Measurements from ENCODE around the gene MYCL. TPM values are rescaled to one million over a fixed set of nuclear protein-coding genes. Genes with fewer than 3 reads are reported as not detected.

MYCL gene, protein sequence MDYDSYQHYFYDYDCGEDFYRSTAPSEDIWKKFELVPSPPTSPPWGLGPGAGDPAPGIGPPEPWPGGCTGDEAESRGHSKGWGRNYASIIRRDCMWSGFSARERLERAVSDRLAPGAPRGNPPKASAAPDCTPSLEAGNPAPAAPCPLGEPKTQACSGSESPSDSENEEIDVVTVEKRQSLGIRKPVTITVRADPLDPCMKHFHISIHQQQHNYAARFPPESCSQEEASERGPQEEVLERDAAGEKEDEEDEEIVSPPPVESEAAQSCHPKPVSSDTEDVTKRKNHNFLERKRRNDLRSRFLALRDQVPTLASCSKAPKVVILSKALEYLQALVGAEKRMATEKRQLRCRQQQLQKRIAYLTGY
- total RNA-seq, result under 1 TPM; 0.14 to 0.72 TPM

DNA sequence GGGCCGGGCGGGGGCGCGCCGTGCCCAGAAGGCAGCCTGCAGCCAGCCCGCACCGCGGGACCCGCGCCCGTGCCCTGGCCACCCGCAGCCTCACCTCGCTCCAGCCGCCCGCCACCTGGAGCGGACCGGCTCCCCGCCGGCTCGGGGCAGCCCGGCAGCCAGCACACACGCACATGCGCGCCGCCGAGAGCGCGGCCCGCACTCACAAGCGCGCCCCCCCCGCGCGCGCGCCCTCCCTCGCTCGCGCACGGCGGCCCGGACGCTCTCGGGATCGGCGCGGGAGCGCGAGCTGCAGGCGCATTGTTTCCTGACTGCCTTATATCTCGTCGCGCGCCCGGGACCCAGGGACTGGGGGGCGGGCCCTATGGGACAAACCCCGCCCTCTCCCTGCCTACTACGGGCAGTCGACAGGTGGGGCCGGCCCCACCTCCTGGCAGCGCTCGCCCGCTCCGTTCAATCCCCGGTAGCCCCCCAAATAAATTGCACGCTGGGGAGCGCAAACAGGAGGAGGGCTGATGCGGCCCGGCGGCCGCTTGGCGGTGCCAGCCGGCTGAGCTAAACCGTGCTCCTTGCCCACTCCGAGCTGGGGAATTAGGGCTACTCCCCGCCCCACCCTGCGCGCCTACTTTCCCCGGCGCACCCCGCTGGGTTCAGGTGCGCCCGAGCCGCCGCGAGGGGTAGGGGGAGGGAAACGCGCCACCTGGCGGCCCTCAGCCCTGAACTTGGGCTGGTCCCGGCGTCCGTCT is at the start of gene MYCL:
Gene MYCL, minus strand, starts transcription at position 204 of the 746 bp plus-strand sequence. CDS start 483 bp downstream, outside the sequence.
- H3K36me3 Mint-ChIP-seq, result no peaks in the 10 kb centered on the region

DNA sequence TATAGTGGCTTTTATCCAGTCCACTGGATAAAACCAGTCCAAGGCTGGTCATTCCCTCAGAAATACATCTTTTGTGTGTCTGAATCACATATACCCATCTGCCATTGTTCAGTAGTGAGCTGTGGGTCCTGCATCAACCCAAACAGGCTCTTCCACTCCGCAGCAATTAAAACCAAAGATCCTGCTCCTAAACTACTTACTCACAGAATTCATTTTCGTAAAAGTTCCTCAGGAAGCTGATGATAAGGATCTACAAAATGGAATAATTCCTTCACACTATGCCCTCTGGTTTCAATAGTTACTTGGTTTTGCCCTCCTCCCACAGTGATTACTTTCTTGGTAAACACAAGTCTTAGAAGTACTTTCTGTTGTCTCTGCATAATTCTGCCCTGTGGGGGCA is 48.2 kb upstream of the MYCL start:
- ATAC-seq (no peak), DNase-seq (ENCODE audit: low spot score in 2 of 2) (no peak)
- no peak overlapping the region for H3K27ac Mint-ChIP-seq
- peaks cover 0 to 6% of the 10 kb centered on the region in 2 donors for H3K36me3 Mint-ChIP-seq
- H3K9me3 Mint-ChIP-seq, result peaks cover 0 to 6% of the 10 kb centered on the region in 2 donors

More for the DNA sequence above, at the start of gene MYCL:
- peak; percentile 91 to 92 for ATAC-seq
- H3K27ac Mint-ChIP-seq, result no peak within 1 kb of the TSS
- DNase-seq (ENCODE audit: low spot score in 2 of 2), result peak; percentile 71 to 77
- H3K9me3 Mint-ChIP-seq, result no peaks in the 10 kb centered on the region

DNA sequence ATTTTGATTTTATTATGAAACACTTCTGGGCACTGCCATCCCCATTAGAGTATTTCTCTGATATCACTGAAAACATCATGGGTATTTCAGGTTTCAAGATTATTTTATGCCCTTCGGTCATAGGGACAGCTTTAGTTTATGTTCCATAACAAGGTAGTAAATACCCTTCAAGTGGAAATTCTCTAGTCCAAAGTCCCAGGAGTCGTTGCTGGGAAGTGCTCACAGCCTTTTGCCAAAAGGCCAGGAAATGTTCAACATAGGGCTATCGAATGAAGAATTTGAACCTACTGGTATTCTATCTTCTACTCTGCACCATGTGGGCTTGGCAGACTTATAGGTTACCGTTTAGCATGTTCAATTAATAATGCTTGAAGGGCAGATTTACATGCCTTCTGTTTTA is 45.5 kb upstream of the MYCL start:
- H3K36me3 Mint-ChIP-seq, result peaks cover 0 to 6% of the 10 kb centered on the region in 2 donors

DNA sequence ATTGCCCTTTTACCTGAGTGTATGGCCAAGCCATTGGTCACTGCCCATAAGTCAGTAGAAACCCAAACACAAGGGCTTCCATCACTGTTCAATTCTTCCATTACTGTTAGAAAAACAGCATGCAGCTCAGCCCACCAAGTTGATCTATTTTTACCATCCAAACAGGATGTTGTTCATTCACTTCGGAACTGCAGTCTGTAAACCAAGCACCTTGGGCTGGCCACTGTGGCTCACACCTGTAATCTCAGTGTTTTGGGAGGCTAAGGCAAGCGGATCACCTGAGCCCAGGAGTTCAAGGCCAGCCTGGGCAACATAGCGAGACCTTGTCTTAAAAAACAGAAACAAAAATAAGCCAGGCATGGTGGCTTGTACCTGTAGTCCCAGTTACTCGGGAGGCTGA is 44.5 kb upstream of the MYCL start:
- H3K9me3 Mint-ChIP-seq, result peaks cover 0 to 6% of the 10 kb centered on the region in 2 donors
- no peak for DNase-seq (ENCODE audit: low spot score in 2 of 2)
- ATAC-seq, result no peak
- no peak overlapping the region for H3K27ac Mint-ChIP-seq
- peaks cover 0 to 6% of the 10 kb centered on the region in 2 donors for H3K36me3 Mint-ChIP-seq

More for the DNA sequence above, 45.5 kb upstream of the MYCL start:
- Mint-ChIP-seq H3K9me3 (peaks cover 0 to 6% of the 10 kb centered on the region in 2 donors), H3K27ac (no peak overlapping the region)
- DNase-seq (ENCODE audit: low spot score in 2 of 2), result no peak
- ATAC-seq, result no peak

DNA sequence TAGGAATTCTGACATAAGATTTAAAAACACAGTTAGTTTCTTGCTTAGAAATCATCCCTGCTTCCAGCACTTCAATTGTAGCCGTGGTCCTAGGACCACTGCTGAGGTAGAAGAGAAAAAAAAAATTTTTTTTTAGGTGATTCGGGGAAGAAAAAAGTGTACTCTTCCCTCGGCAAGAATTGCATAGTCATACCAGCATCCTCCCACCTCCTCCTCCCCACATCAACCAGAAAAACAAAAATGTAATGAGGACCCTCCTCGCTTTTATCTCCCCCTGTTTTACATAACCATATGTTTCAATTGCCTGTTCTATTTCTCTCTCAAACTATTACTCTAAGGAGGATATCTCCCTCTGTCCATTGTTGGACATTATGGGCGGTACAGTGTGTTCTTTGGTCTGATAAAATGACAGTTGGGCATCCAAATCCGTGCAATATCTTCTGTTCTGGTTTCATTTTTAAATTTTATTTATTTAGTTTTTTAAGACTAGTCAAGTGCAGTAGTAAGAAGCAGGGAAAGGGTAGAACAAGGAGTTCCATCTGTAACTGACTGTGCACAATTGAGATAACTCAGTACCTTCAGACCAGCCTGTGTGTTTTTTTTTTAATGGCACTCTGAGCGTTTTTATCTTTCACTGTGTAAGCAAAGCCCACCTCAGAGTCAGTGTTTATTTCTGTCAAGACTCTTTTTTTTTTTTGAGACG is 42.8 kb upstream of the MYCL start:
- H3K9me3 Mint-ChIP-seq, result no peaks in the 10 kb centered on the region
- DNase-seq (ENCODE audit: low spot score in 2 of 2), result no peak
- no peaks in the 10 kb centered on the region for H3K36me3 Mint-ChIP-seq
- peak in 1 of 2 donors; percentile 40 for ATAC-seq
- no peak overlapping the region for H3K27ac Mint-ChIP-seq

DNA sequence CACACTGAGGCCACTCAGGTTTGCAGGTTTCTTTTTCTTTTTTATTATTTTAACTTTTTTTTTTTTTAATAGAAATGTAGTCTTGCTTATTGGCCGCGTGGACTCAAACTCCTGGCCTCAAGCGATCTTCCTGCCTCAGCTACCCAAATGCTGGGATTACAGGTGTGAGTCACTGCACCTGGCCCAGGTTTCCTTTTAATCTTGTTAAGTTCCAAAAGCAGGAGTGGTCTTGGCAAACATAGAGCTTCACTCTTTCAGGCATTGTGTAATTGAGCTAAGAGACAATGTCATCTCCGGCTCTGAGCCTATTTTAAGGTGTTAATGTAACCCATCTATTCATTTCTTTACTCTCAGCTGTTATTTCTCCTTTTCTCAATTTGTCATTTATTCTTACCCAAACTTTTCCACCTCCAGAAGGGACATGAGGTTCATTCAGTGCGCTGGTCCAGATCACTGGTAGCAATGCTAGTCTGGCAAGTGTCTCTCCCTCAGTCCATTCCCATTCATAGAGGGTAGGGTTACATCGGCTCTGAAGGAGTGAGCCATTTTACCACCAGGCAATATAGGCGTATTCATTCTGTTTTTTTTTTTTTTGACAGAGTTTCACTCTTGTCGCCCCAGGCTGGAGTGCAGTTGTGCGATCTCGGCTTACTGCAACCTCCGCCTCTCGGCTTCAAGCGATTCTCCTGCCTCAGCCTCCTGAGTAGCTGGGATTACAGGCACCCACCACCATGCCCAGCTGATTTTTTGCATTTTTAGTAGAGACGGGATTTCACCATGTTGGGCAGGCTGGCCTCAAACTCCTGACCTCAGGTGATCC is 42.0 kb upstream of the MYCL start:
- Mint-ChIP-seq H3K27ac (no peak overlapping the region), H3K9me3 (no peaks in the 10 kb centered on the region), H3K36me3 (no peaks in the 10 kb centered on the region)
- ATAC-seq, result no peak
- DNase-seq (ENCODE audit: low spot score in 2 of 2), result no peak

DNA sequence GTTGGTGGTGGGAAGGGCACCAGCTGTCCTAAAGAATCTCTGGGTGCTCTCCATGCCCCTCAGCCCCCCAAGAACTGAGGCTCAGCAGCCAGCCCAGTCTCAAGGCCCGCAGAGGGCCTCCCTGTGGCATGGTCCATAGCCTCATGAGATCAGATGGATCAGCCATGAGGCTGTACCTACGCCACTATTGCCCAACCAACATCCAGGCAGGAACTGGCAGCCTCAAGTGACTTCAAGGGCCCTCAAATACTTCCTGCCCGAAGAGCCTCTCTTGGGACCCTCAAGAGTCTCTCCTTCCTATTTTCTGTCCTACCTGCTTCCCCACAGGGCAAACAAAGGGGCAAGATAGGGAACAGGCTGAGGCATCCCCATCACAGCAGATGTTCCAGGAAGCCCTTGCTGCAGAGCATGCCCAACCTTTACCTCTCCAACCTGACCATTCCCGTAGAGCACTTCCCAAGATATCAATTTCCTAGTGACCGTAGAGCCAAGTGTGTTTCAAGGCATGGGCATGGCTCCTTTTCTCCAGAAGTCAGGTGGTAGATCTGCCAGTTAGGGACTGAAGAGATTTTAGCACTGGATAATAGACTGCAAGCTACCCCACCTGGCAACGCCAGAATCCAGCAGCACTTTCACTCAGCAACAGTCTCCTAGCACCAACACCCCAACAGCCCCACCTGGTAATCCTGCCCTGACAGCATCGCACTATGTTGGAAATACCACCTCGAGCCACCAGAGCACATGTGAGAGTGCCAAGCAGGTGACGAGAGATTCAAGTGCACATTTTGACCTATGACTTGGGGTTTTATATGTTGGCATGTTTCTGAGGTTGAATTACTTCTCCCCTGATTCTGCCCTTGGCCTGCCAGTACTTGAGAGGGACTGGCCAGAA is 39.5 kb upstream of the MYCL start:
- H3K27ac Mint-ChIP-seq, result no peak overlapping the region
- ATAC-seq (no peak), DNase-seq (ENCODE audit: low spot score in 2 of 2) (no peak)
- no peaks in the 10 kb centered on the region for H3K36me3 Mint-ChIP-seq
- no peaks in the 10 kb centered on the region for H3K9me3 Mint-ChIP-seq

DNA sequence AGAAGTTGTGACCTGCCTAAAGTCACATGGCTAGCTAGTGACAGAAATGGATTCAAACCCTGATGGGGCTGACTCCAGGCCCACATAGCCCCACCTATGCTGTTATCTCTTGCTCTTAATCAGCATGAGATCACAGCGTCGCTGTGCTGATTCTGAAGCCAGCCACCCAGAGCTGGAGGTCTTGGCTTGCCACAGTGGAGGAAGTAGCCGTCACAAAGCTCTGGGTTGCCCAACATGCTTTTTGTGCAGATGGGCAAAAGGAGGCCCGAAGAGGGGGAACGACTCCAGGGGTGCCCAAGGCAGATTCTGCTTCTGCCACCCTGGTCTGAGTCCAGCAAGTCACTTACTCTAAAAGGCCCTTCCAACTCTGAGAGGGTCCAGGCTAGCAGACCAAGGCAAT is 38.5 kb upstream of the MYCL start:
- DNase-seq (ENCODE audit: low spot score in 2 of 2), result no peak
- no peak overlapping the region for H3K27ac Mint-ChIP-seq
- no peak for ATAC-seq
- no peaks in the 10 kb centered on the region for H3K36me3 Mint-ChIP-seq
- no peaks in the 10 kb centered on the region for H3K9me3 Mint-ChIP-seq

DNA sequence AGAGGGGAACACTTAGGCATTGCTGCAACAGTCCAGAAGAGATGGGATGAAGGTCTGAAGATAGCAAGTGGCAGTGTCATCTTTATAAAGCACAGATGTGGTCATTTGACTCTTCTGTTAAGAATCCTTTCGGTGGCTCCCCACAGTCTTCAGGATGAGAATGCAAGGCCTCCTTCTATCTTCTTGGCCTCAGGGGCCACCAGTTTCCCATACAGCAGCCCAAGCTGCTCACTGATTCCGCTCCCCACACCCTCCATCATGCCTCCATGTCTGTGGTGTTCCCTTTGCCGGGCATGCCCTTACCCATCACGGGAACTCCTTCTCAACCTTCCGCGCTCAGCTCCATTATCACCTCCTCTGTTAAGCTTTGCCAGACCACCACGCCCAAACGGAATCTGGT is 37.1 kb upstream of the MYCL start:
- peak overlapping the region in 1 of 2 donors; percentile 18 for H3K27ac Mint-ChIP-seq
- no peaks in the 10 kb centered on the region for H3K9me3 Mint-ChIP-seq
- no peak for DNase-seq (ENCODE audit: low spot score in 2 of 2)
- no peaks in the 10 kb centered on the region for H3K36me3 Mint-ChIP-seq
- ATAC-seq, result no peak

DNA sequence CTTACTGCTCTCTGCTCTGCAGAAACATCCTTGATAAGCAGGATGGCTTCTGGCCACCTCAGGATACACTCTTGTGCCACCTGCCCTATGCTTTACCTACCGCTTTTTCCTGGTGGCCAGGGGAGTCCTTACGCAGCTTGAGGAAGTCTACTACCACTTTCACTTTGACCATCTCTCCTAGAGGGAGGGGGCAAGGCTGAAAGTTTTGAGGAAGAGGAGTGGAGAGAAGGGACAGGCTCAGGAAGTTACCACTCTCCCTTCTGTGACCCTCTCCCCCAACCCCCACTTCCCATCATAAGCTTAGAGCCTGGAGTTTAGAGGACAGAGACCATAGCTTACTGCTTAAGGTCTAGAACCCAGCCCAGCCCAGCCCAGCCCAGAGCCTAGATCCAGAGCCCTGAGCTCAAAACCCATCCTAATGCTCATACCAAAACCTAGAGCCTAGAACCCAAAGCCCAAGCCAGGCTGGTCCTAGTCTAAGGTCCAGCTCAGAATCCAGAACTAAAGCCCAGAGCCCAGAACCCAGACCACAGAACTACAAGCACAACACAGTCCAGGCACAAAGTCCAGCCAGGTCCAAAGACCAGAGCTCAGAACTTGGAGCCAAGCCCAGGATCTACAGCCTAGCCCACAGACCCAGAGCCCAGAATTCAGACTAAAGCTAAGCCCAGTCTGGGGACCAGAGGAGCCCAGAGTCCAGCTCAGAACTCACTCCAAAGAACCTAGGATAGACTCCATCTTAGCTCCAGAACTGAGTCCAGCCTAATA is 35.2 kb upstream of the MYCL start:
- Mint-ChIP-seq H3K27ac (no peak overlapping the region), H3K36me3 (no peaks in the 10 kb centered on the region), H3K9me3 (no peaks in the 10 kb centered on the region)
- ATAC-seq (no peak), DNase-seq (ENCODE audit: low spot score in 2 of 2) (no peak)

DNA sequence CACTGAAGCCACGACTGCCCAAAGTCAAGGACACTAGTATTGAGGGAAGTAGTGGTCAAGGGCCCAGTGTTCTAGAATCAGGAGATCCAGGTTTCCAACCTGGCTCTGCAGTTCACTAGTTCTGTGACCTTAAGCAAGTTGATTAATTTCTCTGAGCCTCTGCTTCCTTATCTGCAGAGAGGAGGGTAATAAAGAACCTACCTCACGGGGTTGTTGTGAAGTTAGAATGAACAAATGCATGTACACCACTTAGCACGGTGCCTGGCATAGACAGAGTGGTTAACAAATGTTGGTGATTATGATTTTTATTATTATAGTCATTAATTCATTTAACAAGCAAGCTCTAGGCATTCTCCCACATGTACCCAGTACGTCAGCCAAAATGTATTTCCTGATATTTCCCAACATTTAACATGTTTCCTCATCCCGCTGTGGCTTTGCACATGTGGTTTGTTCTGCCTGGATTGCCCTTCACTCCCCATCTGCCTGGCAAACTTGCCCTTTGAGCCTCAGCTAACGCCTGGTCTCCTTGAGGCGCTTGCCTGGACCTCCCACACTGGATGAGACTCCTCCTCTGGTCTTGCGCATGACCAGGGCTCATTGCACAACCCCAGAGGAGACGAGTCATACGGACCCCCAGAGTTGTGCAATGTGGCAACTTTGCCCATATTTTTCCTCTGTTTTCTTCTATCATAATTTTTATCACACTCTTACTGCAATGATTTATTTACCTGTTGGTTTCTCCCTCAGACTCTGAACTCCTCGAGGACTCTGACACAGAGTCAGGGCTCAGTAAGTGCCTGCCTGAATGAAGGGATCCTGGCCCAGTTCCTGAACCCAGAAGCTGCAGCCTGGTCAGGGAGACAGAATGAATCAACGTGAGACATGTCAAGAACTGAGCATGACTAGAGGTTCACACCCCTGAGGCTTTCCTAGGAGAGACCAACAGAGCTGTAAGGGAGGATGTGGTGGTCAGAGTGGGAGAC is 32.5 kb upstream of the MYCL start:
- ATAC-seq (no peak), DNase-seq (ENCODE audit: low spot score in 2 of 2) (no peak)
- Mint-ChIP-seq H3K27ac (no peak overlapping the region), H3K9me3 (no peaks in the 10 kb centered on the region), H3K36me3 (no peaks in the 10 kb centered on the region)

DNA sequence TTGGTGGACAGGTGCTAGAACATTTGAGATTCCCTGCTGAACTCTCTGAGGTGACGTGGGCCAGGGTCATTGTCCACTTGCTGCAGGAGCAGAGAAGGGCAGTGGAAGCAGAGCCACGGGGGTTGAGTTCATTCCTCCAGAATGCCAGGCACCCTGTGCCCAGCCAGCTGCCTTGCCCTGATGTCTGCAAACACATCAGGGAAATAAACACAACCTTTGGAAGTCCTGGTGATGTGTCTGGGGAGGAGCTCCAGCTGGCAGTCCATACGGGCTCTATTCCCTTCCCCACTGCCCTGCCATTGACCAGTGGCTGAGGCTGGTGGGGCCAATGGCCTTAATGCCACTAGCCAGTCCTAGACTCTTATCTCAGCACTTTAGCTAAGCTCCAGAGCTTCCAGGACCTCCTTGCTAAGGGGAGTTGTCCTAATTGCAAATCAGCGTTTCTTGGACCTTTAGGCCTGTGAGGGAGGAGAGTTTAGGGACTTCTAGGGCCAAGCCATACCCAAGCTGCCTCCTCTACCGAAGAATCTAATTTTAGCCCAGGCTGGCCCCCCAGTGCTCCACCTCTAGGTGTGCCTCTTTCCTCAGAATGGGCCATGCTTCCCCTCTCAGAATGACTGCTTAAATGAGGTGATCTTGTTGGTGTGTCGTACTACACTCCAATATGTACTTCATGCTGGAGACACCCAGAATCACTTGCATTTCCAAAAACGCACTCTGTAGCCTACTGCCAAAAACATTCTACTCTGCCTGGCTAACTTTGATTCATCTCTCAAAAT is 27.3 kb upstream of the MYCL start:
- Mint-ChIP-seq H3K9me3 (no peaks in the 10 kb centered on the region), H3K27ac (no peak overlapping the region), H3K36me3 (no peaks in the 10 kb centered on the region)
- ATAC-seq (no peak), DNase-seq (ENCODE audit: low spot score in 2 of 2) (no peak)

DNA sequence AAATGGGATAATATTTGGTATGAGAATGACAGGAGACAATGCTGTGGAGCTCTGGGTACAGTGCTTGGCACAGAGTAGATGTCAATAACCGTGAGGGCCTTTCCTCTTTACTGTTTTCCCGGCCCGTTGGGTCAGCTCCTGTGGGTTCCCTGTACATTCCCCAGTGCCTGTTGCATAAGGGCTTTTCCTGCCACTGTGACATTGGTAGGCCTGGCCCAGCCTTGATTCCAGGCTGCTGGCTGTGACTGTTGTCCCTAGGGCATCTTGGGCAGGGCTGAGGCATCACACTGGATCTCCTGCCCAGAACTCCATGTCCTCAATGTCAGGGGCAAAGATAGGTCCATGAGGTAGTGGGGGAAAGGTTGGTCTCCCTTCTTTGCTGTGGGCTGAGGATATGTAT is 25.8 kb upstream of the MYCL start:
- ATAC-seq, result no peak
- H3K27ac Mint-ChIP-seq, result no peak overlapping the region
- DNase-seq (ENCODE audit: low spot score in 2 of 2), result no peak

More for the DNA sequence above, 25.8 kb upstream of the MYCL start:
- Mint-ChIP-seq H3K36me3 (no peaks in the 10 kb centered on the region), H3K9me3 (no peaks in the 10 kb centered on the region)
